ENCODE results near the gene TMEM163.

DNA sequence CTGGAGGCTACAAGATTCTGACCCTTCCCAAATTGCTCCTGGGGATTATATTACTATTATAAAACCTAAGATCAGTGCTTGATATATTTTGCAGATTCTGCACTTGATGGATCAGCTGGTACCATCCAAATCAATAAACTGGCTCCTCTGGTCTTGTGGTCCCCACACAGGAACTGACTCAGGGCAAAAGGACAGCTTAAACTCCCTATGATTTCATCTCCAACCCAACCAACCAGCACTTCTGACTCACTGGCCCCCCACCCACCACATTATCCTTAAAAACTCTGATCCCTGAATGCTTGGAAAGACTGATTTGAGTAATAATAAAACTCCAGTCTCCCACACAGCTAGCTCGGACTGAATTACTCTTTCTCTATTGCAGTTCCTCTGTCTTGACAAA lies 82.1 kb downstream of the TMEM163 start:
- TF ChIP-seq EP300 (IDR thresholded peaks at IDR 0.05) (no peak), POLR2A (IDR thresholded peaks at IDR 0.05) (no peak)
- TF ChIP-seq, protein P1, sequence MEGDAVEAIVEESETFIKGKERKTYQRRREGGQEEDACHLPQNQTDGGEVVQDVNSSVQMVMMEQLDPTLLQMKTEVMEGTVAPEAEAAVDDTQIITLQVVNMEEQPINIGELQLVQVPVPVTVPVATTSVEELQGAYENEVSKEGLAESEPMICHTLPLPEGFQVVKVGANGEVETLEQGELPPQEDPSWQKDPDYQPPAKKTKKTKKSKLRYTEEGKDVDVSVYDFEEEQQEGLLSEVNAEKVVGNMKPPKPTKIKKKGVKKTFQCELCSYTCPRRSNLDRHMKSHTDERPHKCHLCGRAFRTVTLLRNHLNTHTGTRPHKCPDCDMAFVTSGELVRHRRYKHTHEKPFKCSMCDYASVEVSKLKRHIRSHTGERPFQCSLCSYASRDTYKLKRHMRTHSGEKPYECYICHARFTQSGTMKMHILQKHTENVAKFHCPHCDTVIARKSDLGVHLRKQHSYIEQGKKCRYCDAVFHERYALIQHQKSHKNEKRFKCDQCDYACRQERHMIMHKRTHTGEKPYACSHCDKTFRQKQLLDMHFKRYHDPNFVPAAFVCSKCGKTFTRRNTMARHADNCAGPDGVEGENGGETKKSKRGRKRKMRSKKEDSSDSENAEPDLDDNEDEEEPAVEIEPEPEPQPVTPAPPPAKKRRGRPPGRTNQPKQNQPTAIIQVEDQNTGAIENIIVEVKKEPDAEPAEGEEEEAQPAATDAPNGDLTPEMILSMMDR (IDR thresholded peaks at IDR 0.05), result no peak
